Measurements from ENCODE around the gene FBXO48. TPM values are rescaled to one million over a fixed set of nuclear protein-coding genes. Genes with fewer than 3 reads are reported as not detected.

FBXO48 gene
- polyA plus RNA-seq, 1 experiment, result 0.89 TPM

- Histone ChIP-seq H3K27ac (ENCODE audit: low read depth, low read length) (no peak overlapping the region), H3K27me3 (ENCODE audit: control insufficient read depth, insufficient read depth, low read length) (no peaks in the 10 kb centered on the region), H3K9me3 (ENCODE audit: control insufficient read depth, insufficient read depth, low read length) (no peaks in the 10 kb centered on the region), H3K4me3 (ENCODE audit: low read depth, low read length) (no peak overlapping the region)
- TF ChIP-seq CTCF (IDR thresholded peaks at IDR 0.05; ENCODE audit: low read depth, low read length), result no peak
- ChIA-PET CTCF (interaction anchor here (1.6 kb wide), 1 partner anchor 13 kb away, joined by 3 read pairs; no protein-coding TSS in a partner anchor), POLR2A (no interaction called here)
- DNase-seq (ENCODE audit: low read depth, low spot score), result no peak
These were observed 8.0 kb upstream of the FBXO48 start for GRCh38 chr2:68475110-68475509.

GRCh38 chr2:68472796-68473414 lies 5.8 kb upstream of the FBXO48 start:
- no peaks in the 10 kb centered on the region for H3K27me3 ChIP-seq (ENCODE audit: control insufficient read depth, insufficient read depth, low read length)
- no peak overlapping the region for H3K27ac ChIP-seq (ENCODE audit: low read depth, low read length)
- no peak overlapping the region for H3K4me3 ChIP-seq (ENCODE audit: low read depth, low read length)
- POLR2A ChIA-PET, result no interaction called here
- CTCF ChIA-PET, result interaction anchor here (0.7 to 2.1 kb wide), 2 partner anchors 9 to 123 kb away, joined by 3 to 7 read pairs; no protein-coding TSS in a partner anchor
- H3K9me3 ChIP-seq (ENCODE audit: control insufficient read depth, insufficient read depth, low read length), result no peaks in the 10 kb centered on the region
- no peak for DNase-seq (ENCODE audit: low read depth, low spot score)
- no peak for TF ChIP-seq CTCF (IDR thresholded peaks at IDR 0.05; ENCODE audit: low read depth, low read length)

GRCh38 chr2:68471385-68471784 lies 4.3 kb upstream of the FBXO48 start:
- Histone ChIP-seq H3K4me3 (ENCODE audit: low read depth, low read length) (no peak overlapping the region), H3K9me3 (ENCODE audit: control insufficient read depth, insufficient read depth, low read length) (no peaks in the 10 kb centered on the region; the same call in 1 of the 2 replicates), H3K27ac (ENCODE audit: low read depth, low read length) (no peak overlapping the region), H3K27me3 (ENCODE audit: control insufficient read depth, insufficient read depth, low read length) (no peaks in the 10 kb centered on the region)
- TF ChIP-seq CTCF (IDR thresholded peaks at IDR 0.05; ENCODE audit: low read depth, low read length), result no peak
- DNase-seq (ENCODE audit: low read depth, low spot score), result no peak
- CTCF ChIA-PET, result interaction anchor here (1.4 to 2.1 kb wide), 2 partner anchors 8 to 123 kb away, joined by 4 to 7 read pairs; no protein-coding TSS in a partner anchor
- POLR2A ChIA-PET, result no interaction called here

GRCh38 chr2:68469935-68470334 lies 2.8 kb upstream of the FBXO48 start:
- no peak for DNase-seq (ENCODE audit: low read depth, low spot score)
- H3K27me3 ChIP-seq (ENCODE audit: control insufficient read depth, insufficient read depth, low read length), result no peaks in the 10 kb centered on the region
- ChIA-PET POLR2A (no interaction called here), CTCF (interaction anchor here (1.9 to 2.1 kb wide), 2 partner anchors 18 to 125 kb away, joined by 4 to 9 read pairs; no protein-coding TSS in a partner anchor)
- no peak overlapping the region for H3K27ac ChIP-seq (ENCODE audit: low read depth, low read length)
- no peak overlapping the region for H3K4me3 ChIP-seq (ENCODE audit: low read depth, low read length)
- no peak for TF ChIP-seq CTCF (IDR thresholded peaks at IDR 0.05; ENCODE audit: low read depth, low read length)
- no peaks in the 10 kb centered on the region; the same call in 1 of the 2 replicates for H3K9me3 ChIP-seq (ENCODE audit: control insufficient read depth, insufficient read depth, low read length)

GRCh38 chr2:68468801-68469200 lies 1.7 kb upstream of the FBXO48 start:
- Histone ChIP-seq H3K27me3 (ENCODE audit: control insufficient read depth, insufficient read depth, low read length) (no peaks in the 10 kb centered on the region), H3K9me3 (ENCODE audit: control insufficient read depth, insufficient read depth, low read length) (no peaks in the 10 kb centered on the region; the same call in 1 of the 2 replicates), H3K4me3 (ENCODE audit: low read depth, low read length) (no peak overlapping the region; the same call in 1 of the 2 replicates), H3K27ac (ENCODE audit: low read depth, low read length) (no peak overlapping the region)
- ChIA-PET CTCF (interaction anchor here (1.0 to 5.9 kb wide), 4 partner anchors 19 to 456 kb away, joined by 3 to 65 read pairs (median 6); no protein-coding TSS in a partner anchor), POLR2A (no interaction called here)
- TF ChIP-seq CTCF (IDR thresholded peaks at IDR 0.05; ENCODE audit: low read depth, low read length), result no peak
- no peak for DNase-seq (ENCODE audit: low read depth, low spot score)

Measured in AG04450 (cell line).